ENCODE results near the gene TAF15. TPM values are rescaled to one million over a fixed set of nuclear protein-coding genes. Genes with fewer than 3 reads are reported as not detected.

TAF15 gene
- total and polyA plus RNA-seq, 2 of the 13 experiments (the other 11 are each of a cell fraction or from before 2014, with no cell fraction given): 25.2 to 26.5 TPM

GRCh38 chr17:35849469-35850348 is 40.4 kb downstream of the TAF15 start:
- H3K36me3 ChIP-seq (replicated peaks in 1 of 2; ENCODE audit: control insufficient read depth in 1 of 2, insufficient read depth in 2 of 2, low read length in 2 of 2): peaks cover 3 to 19% of the 10 kb centered on the region in 2 experiments; a peak in 4 of 5 replicates
- DNase-seq (ENCODE audit: low spot score) (peak; percentile 64), ATAC-seq (peak; percentile 89), FAIRE-seq (no peak)
- ChIA-PET POLR2A (no interaction called here), CTCF (ENCODE audit: low intra/inter-chr PET ratio, low total read pairs) (interaction anchor here (1.3 kb wide), 1 partner anchor 299 kb away, joined by 4 read pairs; no protein-coding TSS in a partner anchor)
- no peaks in the 10 kb centered on the region for H4K20me1 ChIP-seq (ENCODE audit: insufficient read depth, low read length)
- H3K27me3 ChIP-seq (ENCODE audit: control insufficient read depth in 1 of 2, insufficient read depth in 2 of 2, low read length in 2 of 2): no peaks in the 10 kb centered on the region
- peaks cover 14% of the 10 kb centered on the region; the same call in 1 of the 2 replicates for H3K4me1 ChIP-seq (ENCODE audit: insufficient read depth, low read length)
- H3K4me2 ChIP-seq (ENCODE audit: low read depth, low read length): no peak overlapping the region
- H3K27ac ChIP-seq (ENCODE audit: extremely low read length, insufficient read depth, low read length): no peak overlapping the region
- no peak overlapping the region for H3K4me3 ChIP-seq (replicated peaks in 1 of 3; ENCODE audit: insufficient read depth in 1 of 3, low read depth in 2 of 3, low read length in 3 of 3)
- no peak overlapping the region for H2AFZ ChIP-seq (ENCODE audit: low read length)
- no peaks in the 10 kb centered on the region for H3K9me3 ChIP-seq (ENCODE audit: low read length)
- in situ Hi-C loops (cut with HindIII; ENCODE audit: extremely low pct_ligation_motif_present, low pct_unique_long_range_greater_than_20kb) (no loop called here), intact Hi-C loops (cut with micrococcal nuclease; ENCODE audit: unreplicated experiment) (no loop called here)
- 67% methylated on average over 7 of the region's 7 CpGs for WGBS (ENCODE audit: low lambda C conversion rate)
- TSS peak; percentile 39 for BruUV-seq (replicated peaks)
- no peak overlapping the region for H3K9ac ChIP-seq (ENCODE audit: insufficient read depth, low read depth, low read length)
- no peaks in the 10 kb centered on the region for H3K79me2 ChIP-seq (ENCODE audit: insufficient read depth, low read length)
- TF ChIP-seq ONECUT2 (CRISPR knock-in tag; IDR thresholded peaks at IDR 0.05): no peak
- no peak for TF ChIP-seq EP300 (IDR thresholded peaks at IDR 0.05; ENCODE audit: low read depth in 2 of 2, low read length in 2 of 2)
- no peak for TF ChIP-seq EP300 (CRISPR knock-in tag; IDR thresholded peaks at IDR 0.05; ENCODE audit: borderline replicate concordance)
- peak; percentile 79 for TF ChIP-seq CTCF (CRISPR knock-in tag; IDR thresholded peaks at IDR 0.05)
- no peak for TF ChIP-seq SETDB1 (CRISPR knock-in tag; IDR thresholded peaks at IDR 0.05; ENCODE audit: borderline replicate concordance)
- no peak for TF ChIP-seq ZNF607 (CRISPR knock-in tag; IDR thresholded peaks at IDR 0.05; ENCODE audit: borderline replicate concordance)
- no peak for TF ChIP-seq RFX5 (IDR thresholded peaks at IDR 0.05; ENCODE audit: low read depth, low read length)
- no peak for TF ChIP-seq ZKSCAN5 (CRISPR knock-in tag; IDR thresholded peaks at IDR 0.05)
- TF ChIP-seq HHEX (CRISPR knock-in tag; IDR thresholded peaks at IDR 0.05): no peak
- no peak for TF ChIP-seq ZMYM3 (CRISPR knock-in tag; IDR thresholded peaks at IDR 0.05)
- TF ChIP-seq TEF (CRISPR knock-in tag; IDR thresholded peaks at IDR 0.05): no peak
- no peak for TF ChIP-seq STAT6 (CRISPR knock-in tag; IDR thresholded peaks at IDR 0.05; ENCODE audit: borderline replicate concordance)

All from HepG2 (cell line).